Inflammatory macrophage (primary cell): ENCODE data around the gene CDC23.

Experiments used
- DNase-seq, 2 donors: peaks; one replicate each; pipeline ENCODE4 v3.0.0-alpha.2; 2020 to 2022

Gene CDC23

DNA sequence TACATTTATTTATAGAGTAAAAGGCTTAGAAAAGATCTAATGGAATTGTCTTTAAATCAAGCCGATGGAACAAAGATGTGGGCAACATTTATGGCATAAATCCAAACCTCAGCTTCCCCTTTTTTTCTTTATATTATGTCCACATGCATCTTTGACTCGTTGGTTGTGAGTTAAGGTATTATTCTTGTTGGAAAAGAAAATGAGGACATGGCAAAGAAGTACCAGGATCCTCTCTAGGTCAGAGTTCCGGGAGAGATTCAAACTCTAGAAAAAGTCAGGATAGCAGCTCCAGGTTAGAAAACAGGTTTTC, 73.4 kb downstream of the CDC23 start:
- DNase-seq: peak; percentile 39 to 67

- DNase-seq: peak; percentile 8 to 32
These were observed 74.0 kb downstream of the CDC23 start, which contains the start of gene NME5 for GRCh38 chr5:138138949-138139780. Gene NME5 (minus strand): TSS chr5:138139428. CDS start chr5:138138780, 648 bp downstream.
